Fibroblast of the aortic adventitia (primary cell): ENCODE measurements around the gene MYCBP. TPM values are rescaled to one million over a fixed set of nuclear protein-coding genes. Genes with fewer than 3 reads are reported as not detected.

Experiments
- DNase-seq: peaks from one replicate; pipeline ENCODE4 v3.0.0-alpha.2; 2010; ENCODE audit warnings: low read depth
- H3K4me3 ChIP-seq: 2 replicates; pipeline ENCODE4 v1.5.1; 2011; ENCODE audit warnings: low read depth, mild to moderate bottlenecking, control low read depth, low read length, moderate library complexity
- CTCF ChIP-seq: IDR thresholded peaks from 2 replicates; pipeline ENCODE4 v1.5.1; 2011; ENCODE audit warnings: mild to moderate bottlenecking, low read length, control low read depth, inconsistent platforms; ENCODE audit not compliant: insufficient read depth
- total RNA-seq: library from RNA; depleted of rRNA; stranded (reverse); fragments of >200 nt; gene quantifications from 2 replicates; pipeline ENCODE4 v1.2.3, GENCODE V29; 2012; ENCODE audit warnings: low replicate concordance

MYCBP gene
- total RNA-seq, 1 donor = 8.9 TPM

DNA sequence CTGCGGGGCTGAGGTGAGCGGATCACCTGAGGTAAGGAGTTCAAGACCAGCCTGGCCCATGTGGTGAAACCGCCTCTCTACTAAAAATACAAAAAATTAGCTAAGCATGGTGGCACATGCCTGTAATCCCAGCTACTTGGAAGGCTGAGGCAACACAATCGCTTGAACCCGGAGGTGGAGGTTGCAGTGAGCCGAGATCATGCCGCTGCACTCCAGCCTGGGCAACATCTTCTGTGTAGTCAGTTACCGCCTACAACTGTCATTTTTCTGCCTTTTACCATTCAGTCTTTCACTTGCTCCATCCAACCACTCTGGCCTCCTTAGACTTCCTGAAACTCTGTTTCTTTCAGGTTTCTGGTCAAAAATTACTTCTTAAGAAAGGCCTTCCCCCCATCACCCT, 2.2 kb downstream of the MYCBP start:
- TF ChIP-seq CTCF = no peak
- H3K4me3 ChIP-seq = no peak overlapping the region
- DNase-seq = no peak

GRCh38 chr1:38867208-38867607, 5.9 kb downstream of the MYCBP start:
- no peak for TF ChIP-seq CTCF
- no peak overlapping the region for H3K4me3 ChIP-seq
- DNase-seq = no peak

GRCh38 chr1:38865112-38865715, 7.9 kb downstream of the MYCBP start:
- DNase-seq = no peak
- no peak for TF ChIP-seq CTCF
- H3K4me3 ChIP-seq = no peak overlapping the region

GRCh38 chr1:38860454-38860795, 12.7 kb downstream of the MYCBP start:
- no peak for DNase-seq
- TF ChIP-seq CTCF = no peak
- peak overlapping the region; percentile 100 for H3K4me3 ChIP-seq

DNA sequence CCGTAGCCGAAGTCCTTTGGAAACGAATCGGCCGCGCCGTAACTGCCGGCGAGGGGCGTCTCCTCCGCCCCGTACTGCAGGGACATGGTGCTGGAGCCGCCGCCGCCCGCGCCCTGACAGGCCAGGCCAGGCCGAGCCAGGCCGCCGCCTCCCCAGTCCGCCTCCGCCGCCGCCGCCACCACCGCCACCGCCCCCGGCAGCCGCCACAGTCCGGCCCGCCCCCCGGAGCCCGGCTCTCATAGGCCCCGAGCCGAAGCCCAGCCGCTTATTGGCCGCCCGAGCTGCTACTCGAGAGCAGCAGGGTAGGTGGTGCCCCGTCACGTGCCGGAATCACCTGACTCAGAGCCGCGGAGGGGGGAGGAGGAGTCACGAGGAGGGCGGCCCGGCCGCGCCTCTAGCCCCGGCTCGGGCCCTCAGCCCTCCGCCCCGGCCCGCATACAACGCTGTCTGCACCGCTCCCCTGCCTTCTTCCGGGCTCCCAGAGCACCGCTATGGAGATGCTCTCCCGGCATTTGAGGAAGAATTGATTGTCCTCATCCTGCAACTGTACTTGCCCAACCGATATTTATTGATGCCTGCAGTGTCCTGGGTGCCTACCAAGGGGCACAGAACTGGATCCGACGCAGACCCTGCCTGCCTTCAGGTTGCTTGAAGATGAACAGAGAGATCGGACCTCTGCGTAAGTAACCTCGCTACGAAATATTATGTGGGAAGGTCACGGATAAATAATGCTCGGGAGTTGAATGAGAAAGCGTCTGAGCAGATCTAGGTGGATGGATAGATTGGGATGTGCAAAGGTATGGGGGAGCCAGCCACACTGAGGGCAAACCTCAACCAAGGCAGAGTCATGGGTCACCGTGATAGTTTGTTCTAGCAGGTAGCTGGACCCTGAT, 13.3 kb downstream of the MYCBP start, which contains the start of gene RRAGC:
Gene RRAGC, minus strand, starts transcription at position 212 of the 893 bp plus-strand sequence. Its CDS starts 126 bp downstream, at position 86.
- peak; percentile 97 for DNase-seq
- TF ChIP-seq CTCF = no peak
- peak within 1 kb of the TSS; percentile 100 for H3K4me3 ChIP-seq

DNA sequence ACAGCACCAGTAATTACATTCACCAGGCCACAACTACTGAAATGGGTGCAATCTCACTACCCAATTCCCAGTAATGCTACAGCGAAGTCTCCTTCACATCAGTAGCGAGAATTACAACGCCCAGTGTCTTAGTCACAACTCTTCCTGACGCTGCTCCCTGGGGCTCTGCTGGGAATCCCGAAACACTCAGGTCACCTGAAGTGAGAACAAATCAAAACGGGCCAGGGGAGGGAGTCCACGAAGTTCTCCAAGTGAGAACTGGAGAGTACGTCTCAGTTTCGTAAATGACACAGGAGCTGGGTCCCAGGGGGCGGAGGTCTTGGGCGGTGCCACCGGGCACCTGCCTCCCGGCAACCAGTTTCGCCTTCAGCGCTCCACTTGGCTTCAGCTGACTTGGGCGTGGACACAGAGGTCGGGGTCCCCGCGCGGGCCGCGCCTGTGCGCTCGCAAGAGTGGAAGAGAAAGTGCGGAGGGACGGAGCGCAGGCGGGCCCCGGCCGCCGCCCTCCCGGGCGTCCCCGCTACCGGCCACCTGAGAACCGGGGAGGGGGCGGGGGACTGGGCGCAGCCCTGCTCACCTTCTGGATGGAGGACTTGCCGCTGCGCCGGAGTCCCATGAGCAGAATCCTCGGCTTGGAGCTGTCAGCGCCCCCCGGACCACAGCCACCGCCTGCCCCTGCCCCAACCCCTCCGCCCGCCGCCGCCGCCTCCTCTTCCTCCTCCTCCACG, 14.2 kb downstream of the MYCBP start:
- peak overlapping the region; percentile 93 for H3K4me3 ChIP-seq
- peak; percentile 63 for DNase-seq

More for the DNA sequence above, 14.2 kb downstream of the MYCBP start:
- no peak for TF ChIP-seq CTCF
